ENCODE measurements around the gene RPS21. TPM values are rescaled to one million over a fixed set of nuclear protein-coding genes. Genes with fewer than 3 reads are reported as not detected.

Gene RPS21
- total RNA-seq, 1 experiment from 2014 or later = 4,496 TPM

- H3K27me3 Mint-ChIP-seq (ENCODE audit: insufficient read depth, unreplicated experiment) = no peaks in the 10 kb centered on the region
Measured at GRCh38 chr20:62368976-62369814, 17.7 kb upstream of the RPS21 start.

GRCh38 chr20:62369815-62370114, 17.1 kb upstream of the RPS21 start:
- intact Hi-C loops (cut with micrococcal nuclease; ENCODE audit: unreplicated experiment) = loop anchor here (2.0 to 5.0 kb wide), 2 partner anchors 37 to 132 kb away; partner anchors contain the start of genes CABLES2 and OSBPL2
- CTCF ChIA-PET = interaction anchor here (0.6 to 10.9 kb wide), 4 partner anchors 8 to 67 kb away, joined by 3 to 188 read pairs (median 7); partner anchors contain the start of genes ADRM1 and RPS21
- no TSS peak for BruUV-seq (replicated peaks)

More at GRCh38 chr20:62368976-62369814, 17.7 kb upstream of the RPS21 start:
- peak overlapping the region; percentile 90 for H3K27ac Mint-ChIP-seq (ENCODE audit: unreplicated experiment)
- POLR2A ChIA-PET = interaction anchor here (0.6 to 4.7 kb wide), 6 partner anchors 13 to 584 kb away, joined by 3 to 43 read pairs (median 4); partner anchors contain the start of genes OSBPL2 and RPS21
- TF ChIP-seq, protein P1, sequence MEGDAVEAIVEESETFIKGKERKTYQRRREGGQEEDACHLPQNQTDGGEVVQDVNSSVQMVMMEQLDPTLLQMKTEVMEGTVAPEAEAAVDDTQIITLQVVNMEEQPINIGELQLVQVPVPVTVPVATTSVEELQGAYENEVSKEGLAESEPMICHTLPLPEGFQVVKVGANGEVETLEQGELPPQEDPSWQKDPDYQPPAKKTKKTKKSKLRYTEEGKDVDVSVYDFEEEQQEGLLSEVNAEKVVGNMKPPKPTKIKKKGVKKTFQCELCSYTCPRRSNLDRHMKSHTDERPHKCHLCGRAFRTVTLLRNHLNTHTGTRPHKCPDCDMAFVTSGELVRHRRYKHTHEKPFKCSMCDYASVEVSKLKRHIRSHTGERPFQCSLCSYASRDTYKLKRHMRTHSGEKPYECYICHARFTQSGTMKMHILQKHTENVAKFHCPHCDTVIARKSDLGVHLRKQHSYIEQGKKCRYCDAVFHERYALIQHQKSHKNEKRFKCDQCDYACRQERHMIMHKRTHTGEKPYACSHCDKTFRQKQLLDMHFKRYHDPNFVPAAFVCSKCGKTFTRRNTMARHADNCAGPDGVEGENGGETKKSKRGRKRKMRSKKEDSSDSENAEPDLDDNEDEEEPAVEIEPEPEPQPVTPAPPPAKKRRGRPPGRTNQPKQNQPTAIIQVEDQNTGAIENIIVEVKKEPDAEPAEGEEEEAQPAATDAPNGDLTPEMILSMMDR (IDR thresholded peaks at IDR 0.05; ENCODE audit: insufficient read depth in 1 of 2, low read depth in 1 of 2, low read length in 1 of 2, severe bottlenecking in 1 of 2, unreplicated experiment in 1 of 2) = peak; percentile 54 to 77
- H3K4me3 Mint-ChIP-seq (ENCODE audit: unreplicated experiment) = peak overlapping the region; percentile 70
- peaks cover 39% of the 10 kb centered on the region for H3K4me1 Mint-ChIP-seq (ENCODE audit: low read depth, unreplicated experiment)
- peak in 1 of 2 experiments; percentile 72 for DNase-seq
- Histone ChIP-seq H3K4me1 (peaks cover 55% of the 10 kb centered on the region), H3K4me3 (ENCODE audit: low read depth, low read length) (peak overlapping the region; percentile 94), H3K9me3 (no peaks in the 10 kb centered on the region), H3K36me3 (ENCODE audit: control insufficient read depth, insufficient read depth, low read length) (peaks cover 8% of the 10 kb centered on the region), H3K27me3 (replicated peaks; ENCODE audit: control insufficient read depth, insufficient read depth, low read length) (no peaks in the 10 kb centered on the region)
- no peaks in the 10 kb centered on the region for H3K9me3 Mint-ChIP-seq (ENCODE audit: unreplicated experiment)
- H3K36me3 Mint-ChIP-seq (ENCODE audit: insufficient read depth, unreplicated experiment) = peaks cover 46% of the 10 kb centered on the region
- CTCF ChIA-PET = interaction anchor here (0.5 to 10.9 kb wide), 11 partner anchors 7 to 85 kb away, joined by 3 to 188 read pairs (median 4); partner anchors contain the start of genes ADRM1 and RPS21
- intact Hi-C loops (cut with micrococcal nuclease; ENCODE audit: unreplicated experiment) = loop anchor here (1.0 to 5.0 kb wide), 3 partner anchors 7 to 132 kb away; partner anchors contain the start of genes CABLES2 and OSBPL2
- BruUV-seq (replicated peaks) = no TSS peak

More at GRCh38 chr20:62369815-62370114, 17.1 kb upstream of the RPS21 start:
- Mint-ChIP-seq H3K9me3 (ENCODE audit: unreplicated experiment) (no peaks in the 10 kb centered on the region), H3K27me3 (ENCODE audit: insufficient read depth, unreplicated experiment) (no peaks in the 10 kb centered on the region), H3K27ac (ENCODE audit: unreplicated experiment) (peak overlapping the region; percentile 90), H3K4me1 (ENCODE audit: low read depth, unreplicated experiment) (peaks cover 39% of the 10 kb centered on the region), H3K36me3 (ENCODE audit: insufficient read depth, unreplicated experiment) (peaks cover 45% of the 10 kb centered on the region), H3K4me3 (ENCODE audit: unreplicated experiment) (no peak overlapping the region)
- Histone ChIP-seq H3K4me1 (peaks cover 54% of the 10 kb centered on the region), H3K36me3 (ENCODE audit: control insufficient read depth, insufficient read depth, low read length) (peaks cover 4% of the 10 kb centered on the region), H3K4me3 (ENCODE audit: low read depth, low read length) (no peak overlapping the region), H3K9me3 (no peaks in the 10 kb centered on the region), H3K27me3 (replicated peaks; ENCODE audit: control insufficient read depth, insufficient read depth, low read length) (no peaks in the 10 kb centered on the region)
- no peak for DNase-seq
- POLR2A ChIA-PET = interaction anchor here (4.3 kb wide), 1 partner anchor 18 kb away, joined by 43 read pairs; the partner anchor contains the start of gene RPS21
- TF ChIP-seq, protein P1 (IDR thresholded peaks at IDR 0.05; ENCODE audit: insufficient read depth in 1 of 2, low read depth in 1 of 2, low read length in 1 of 2, severe bottlenecking in 1 of 2, unreplicated experiment in 1 of 2) = no peak

Data from Caco-2 (cell line).